Measurements from ENCODE around the gene SMG6.

SMG6 gene

GRCh38 chr17:2264067-2264860 is 39.3 kb downstream of the SMG6 start (continued):
- TF ChIP-seq ZNF629 (tag by site-specific recombination; IDR thresholded peaks at IDR 0.05) (peak; percentile 50; the same call in 1 of the 2 replicates), TCF7L2 (IDR thresholded peaks at IDR 0.05; ENCODE audit: borderline replicate concordance, low read depth, low read length) (no peak), ZNF394 (tag by site-specific recombination; IDR thresholded peaks at IDR 0.05; ENCODE audit: borderline replicate concordance) (no peak), ZNF677 (tag by site-specific recombination; IDR thresholded peaks at IDR 0.05) (peak; percentile 64; the same call in 1 of the 2 replicates), ZNF707 (tag by site-specific recombination; IDR thresholded peaks at IDR 0.05) (no peak), ZNF335 (tag by site-specific recombination; conservative IDR thresholded peaks at IDR 0.05) (no peak), ZBTB44 (tag by site-specific recombination; IDR thresholded peaks at IDR 0.05) (peak; percentile 59; the same call in 1 of the 2 replicates), ZNF549 (tag by site-specific recombination; IDR thresholded peaks at IDR 0.05) (no peak; the same call in 1 of the 2 replicates), ZNF362 (tag by site-specific recombination; IDR thresholded peaks at IDR 0.05) (no peak), ZNF26 (tag by site-specific recombination; IDR thresholded peaks at IDR 0.05) (no peak), KLF9 (tag by site-specific recombination; IDR thresholded peaks at IDR 0.05; ENCODE audit: low read depth) (0 out of 2 replicates have a peak, but pooled peaks have one; percentile 19), ZNF645 (tag by site-specific recombination; IDR thresholded peaks at IDR 0.05) (no peak), ZNF112 (tag by site-specific recombination; IDR thresholded peaks at IDR 0.05) (peak; percentile 87), ZNF701 (tag by site-specific recombination; IDR thresholded peaks at IDR 0.05) (no peak), PATZ1 (tag by site-specific recombination; IDR thresholded peaks at IDR 0.05) (no peak), ZNF132 (tag by site-specific recombination; IDR thresholded peaks at IDR 0.05; ENCODE audit: borderline replicate concordance) (0 out of 2 replicates have a peak, but pooled peaks have one; percentile 22), PRDM6 (tag by site-specific recombination; IDR thresholded peaks at IDR 0.05) (0 out of 2 replicates have a peak, but pooled peaks have one; percentile 12), ZNF423 (tag by site-specific recombination; IDR thresholded peaks at IDR 0.05) (no peak), IKZF3 (tag by site-specific recombination; IDR thresholded peaks at IDR 0.05) (peak; percentile 57; the same call in 1 of the 2 replicates), ZNF350 (tag by site-specific recombination; IDR thresholded peaks at IDR 0.05) (peak; percentile 90), ZNF776 (tag by site-specific recombination; IDR thresholded peaks at IDR 0.05; ENCODE audit: borderline replicate concordance) (peak; percentile 80; the same call in 1 of the 2 replicates), ZNF433 (tag by site-specific recombination; IDR thresholded peaks at IDR 0.05; ENCODE audit: low read depth) (no peak), ZNF2 (tag by site-specific recombination; IDR thresholded peaks at IDR 0.05) (peak; percentile 79), MEIS1 (CRISPR knock-in tag; IDR thresholded peaks at IDR 0.05; ENCODE audit: borderline replicate concordance) (no peak), ZNF513 (tag by site-specific recombination; IDR thresholded peaks at IDR 0.05) (peak; percentile 29; the same call in 1 of the 2 replicates), SCRT2 (tag by site-specific recombination; IDR thresholded peaks at IDR 0.05) (no peak), ZFHX2 (tag by site-specific recombination; conservative IDR thresholded peaks at IDR 0.05) (peak; percentile 52), SP7 (tag by site-specific recombination; IDR thresholded peaks at IDR 0.05) (peak; percentile 83)
